A549 (cell line): Measurements from ENCODE around the gene CDKN2AIPNL.

ENCODE experiments used
- BHLHE40 ChIP-seq: IDR thresholded peaks from 2 replicates; pipeline ENCODE4 v1.6.1; 2012; ENCODE audit warnings: low read depth, low read length, inconsistent platforms
- CEBPB ChIP-seq, 2 experiments: fragments of >200 bp in 1 of 2; sonication (Bioruptor Twin) in 1 of 2; formaldehyde crosslinking in 1 of 2; IDR thresholded peaks; 2 replicates each; pipeline ENCODE4 v1.6.1; 2012 to 2016
- CHD2 ChIP-seq: fragments of 150-350 bp; IDR thresholded peaks from 2 replicates; pipeline ENCODE4 v1.6.1; 2014; ENCODE audit warnings: low read length; ENCODE audit not compliant: partially characterized antibody
- CTCF ChIP-seq: fragments of >200 bp; sonication (Bioruptor Twin); formaldehyde crosslinking; IDR thresholded peaks from 3 replicates; pipeline ENCODE4 v1.5.1; 2016
- ESRRA ChIP-seq: fragments of 150-350 bp; IDR thresholded peaks from 2 replicates; pipeline ENCODE4 v1.6.1; 2014; ENCODE audit warnings: mild to moderate bottlenecking, low read length, borderline replicate concordance
- HDAC2 ChIP-seq: fragments of 200-600 bp; sonication (generic); IDR thresholded peaks from 2 replicates; pipeline ENCODE4 v1.6.1; 2016
- HEYL ChIP-seq: fragments of 250-450 bp; sonication (Bioruptor Pico); IDR thresholded peaks from 2 replicates; pipeline ENCODE4 v1.8.0; 2021; ENCODE audit warnings: mild to moderate bottlenecking, moderate library complexity
- KDM5A ChIP-seq: fragments of 200-600 bp; sonication (generic); IDR thresholded peaks from 2 replicates; pipeline ENCODE4 v1.6.1; 2016; ENCODE audit warnings: antibody characterized with exemption, mild to moderate bottlenecking
- POLR2A ChIP-seq: IDR thresholded peaks from 2 replicates; pipeline ENCODE4 v1.6.1; 2012; ENCODE audit warnings: mild to moderate bottlenecking, low read length
- RCOR1 ChIP-seq: fragments of 150-350 bp; IDR thresholded peaks from 2 replicates; pipeline ENCODE4 v1.6.1; 2014; ENCODE audit warnings: antibody characterized with exemption, low read length, low read depth
- RFX5 ChIP-seq: fragments of 450-650 bp; IDR thresholded peaks from 2 replicates; pipeline ENCODE4 v1.7.1; 2014; ENCODE audit warnings: antibody characterized with exemption, mild to moderate bottlenecking, moderate library complexity
- SREBF2 ChIP-seq: fragments of 450-650 bp; IDR thresholded peaks from 2 replicates; pipeline ENCODE4 v1.6.1; 2014; ENCODE audit warnings: mild to moderate bottlenecking, moderate library complexity
- TP53 ChIP-seq: fragments of 250-450 bp; sonication (Bioruptor Pico); IDR thresholded peaks from 2 replicates; pipeline ENCODE4 v1.5.0; 2021; ENCODE audit warnings: mild to moderate bottlenecking, moderate library complexity
- USF2 ChIP-seq: fragments of 450-650 bp; IDR thresholded peaks from 2 replicates; pipeline ENCODE4 v1.6.1; 2014; ENCODE audit warnings: antibody characterized with exemption

GRCh38 chr5:134457801-134458200 lies 46.1 kb upstream of the CDKN2AIPNL start:
- TF ChIP-seq CEBPB (IDR thresholded peaks at IDR 0.05) (no peak), HEYL (no peak), SREBF2 (no peak), CHD2 (no peak), ESRRA (no peak), USF2 (no peak), CTCF (no peak), POLR2A (no peak), KDM5A (no peak), HDAC2 (no peak), BHLHE40 (no peak), RFX5 (no peak), RCOR1 (no peak), TP53 (no peak)
